Activated T-cell treated with anti-CD3 and anti-CD28 coated beads for 24 hours (primary cell): ENCODE measurements around the gene FNDC4.
"Not testable (repeated sequence)": the region's sequence is repeated elsewhere in the genome, so short reads cannot be mapped to it uniquely, and the experiment has no call there.

Experiments used
- DNase-seq: peaks from one replicate; pipeline ENCODE4 v3.0.0-alpha.2; 2020; ENCODE audit warnings: low read depth

FNDC4 gene, protein sequence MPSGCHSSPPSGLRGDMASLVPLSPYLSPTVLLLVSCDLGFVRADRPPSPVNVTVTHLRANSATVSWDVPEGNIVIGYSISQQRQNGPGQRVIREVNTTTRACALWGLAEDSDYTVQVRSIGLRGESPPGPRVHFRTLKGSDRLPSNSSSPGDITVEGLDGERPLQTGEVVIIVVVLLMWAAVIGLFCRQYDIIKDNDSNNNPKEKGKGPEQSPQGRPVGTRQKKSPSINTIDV

GRCh38 chr2:27494944-27495554, at the start of gene FNDC4:
Gene FNDC4, minus strand, starts transcription at chr2:27495200. Its CDS starts 521 bp downstream, at chr2:27494679.
- DNase-seq, result no peak

- DNase-seq, result no peak
Observed at GRCh38 chr2:27544143-27544821, 49.3 kb upstream of the FNDC4 start.

GRCh38 chr2:27539649-27540048, 44.6 kb upstream of the FNDC4 start:
- DNase-seq, result not testable (repeated sequence)

GRCh38 chr2:27538839-27539450, 43.9 kb upstream of the FNDC4 start:
- DNase-seq, result not testable (repeated sequence)

- DNase-seq, result no peak
Observed at GRCh38 chr2:27537287-27537686, 42.3 kb upstream of the FNDC4 start.

DNA sequence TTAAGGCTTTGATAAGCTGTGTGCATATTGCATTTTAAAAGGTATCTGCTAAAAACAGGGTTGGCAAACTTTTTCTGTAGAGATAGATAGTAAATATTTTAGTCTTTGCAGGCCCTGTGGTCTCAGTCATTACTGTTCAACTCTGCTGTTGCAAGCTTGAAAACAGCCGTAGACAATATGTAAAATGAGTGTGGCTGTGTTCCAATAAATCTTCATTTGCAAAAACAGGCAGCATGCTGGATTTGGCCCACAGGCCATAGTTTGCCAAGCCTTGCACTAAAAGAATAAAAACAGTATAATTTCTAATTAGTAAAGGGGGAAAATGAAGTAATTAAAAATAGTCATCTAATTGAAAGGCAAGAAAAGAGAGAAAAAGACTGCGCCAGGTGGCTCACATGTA, 37.0 kb upstream of the FNDC4 start:
- DNase-seq, result no peak

GRCh38 chr2:27527182-27527581, 32.2 kb upstream of the FNDC4 start:
- DNase-seq, result no peak

GRCh38 chr2:27522400-27522945, 27.5 kb upstream of the FNDC4 start:
- no peak for DNase-seq

DNA sequence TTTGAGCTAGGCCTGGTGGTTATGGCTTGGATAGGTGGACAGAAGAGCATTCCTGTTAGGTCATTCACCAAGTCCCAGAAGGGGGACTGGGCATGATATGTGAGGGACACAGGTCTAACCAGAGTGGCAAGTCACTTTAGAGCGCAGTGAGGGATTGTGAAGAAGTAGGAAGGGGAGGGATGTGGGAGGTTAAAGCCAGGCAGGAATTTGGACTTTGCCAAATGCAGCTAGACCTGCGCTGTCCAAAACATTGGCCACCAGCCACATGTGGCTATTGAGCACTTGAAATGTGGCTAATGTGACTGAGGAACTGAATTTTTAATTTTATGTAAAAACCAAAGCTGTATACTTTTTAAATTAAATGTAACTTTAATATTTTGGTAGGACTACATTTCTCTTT, 25.3 kb upstream of the FNDC4 start:
- DNase-seq, result no peak

DNA sequence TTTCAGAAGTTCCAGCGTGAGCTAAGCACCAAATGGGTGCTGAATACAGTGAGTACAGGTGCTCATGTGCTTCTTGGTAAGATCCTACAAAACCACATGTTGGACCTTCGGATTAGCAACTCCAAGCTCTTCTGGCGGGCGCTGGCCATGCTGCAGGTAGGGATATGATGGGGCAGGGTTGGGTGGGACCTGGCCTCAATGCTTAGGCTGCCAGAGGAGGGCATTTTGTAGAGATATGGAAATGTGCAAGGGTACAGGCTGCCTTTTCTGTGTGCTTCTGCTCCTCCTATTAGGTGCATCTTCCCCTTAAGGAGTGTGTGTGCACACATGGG, 23.7 kb upstream of the FNDC4 start:
- no peak for DNase-seq

DNA sequence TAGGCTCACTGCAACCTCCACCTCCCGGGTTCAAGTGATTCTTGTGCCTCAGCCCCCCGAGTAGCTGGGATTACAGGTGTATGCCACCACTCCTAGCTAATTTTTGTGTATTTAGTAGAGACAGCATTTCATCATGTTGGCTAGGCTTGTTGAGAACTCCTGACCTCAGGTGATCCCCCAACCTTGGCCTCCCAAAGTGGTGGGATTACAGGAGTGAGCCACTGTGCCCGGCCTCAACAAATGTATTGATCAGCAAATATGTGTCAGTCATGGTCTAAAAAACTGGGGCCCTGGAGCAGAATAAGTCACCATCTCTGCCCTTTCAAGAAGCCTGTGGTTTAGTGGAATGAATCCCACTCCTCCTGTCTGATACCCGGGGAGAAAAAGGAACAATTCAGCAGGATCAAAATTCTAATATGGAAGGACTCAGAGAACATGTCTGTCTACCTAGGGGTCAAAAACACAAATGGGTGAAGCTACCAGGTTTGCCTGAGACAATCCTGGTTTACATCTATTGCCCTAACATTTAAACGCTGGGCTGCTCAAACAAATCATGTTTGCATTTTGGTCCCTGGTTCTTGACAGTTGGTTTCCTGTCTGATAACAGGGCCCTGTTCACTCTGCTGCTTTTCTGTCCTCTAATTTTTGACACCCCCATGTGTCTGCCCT, 23.2 kb upstream of the FNDC4 start:
- no peak for DNase-seq

GRCh38 chr2:27509326-27509725, 14.3 kb upstream of the FNDC4 start:
- no peak for DNase-seq

DNA sequence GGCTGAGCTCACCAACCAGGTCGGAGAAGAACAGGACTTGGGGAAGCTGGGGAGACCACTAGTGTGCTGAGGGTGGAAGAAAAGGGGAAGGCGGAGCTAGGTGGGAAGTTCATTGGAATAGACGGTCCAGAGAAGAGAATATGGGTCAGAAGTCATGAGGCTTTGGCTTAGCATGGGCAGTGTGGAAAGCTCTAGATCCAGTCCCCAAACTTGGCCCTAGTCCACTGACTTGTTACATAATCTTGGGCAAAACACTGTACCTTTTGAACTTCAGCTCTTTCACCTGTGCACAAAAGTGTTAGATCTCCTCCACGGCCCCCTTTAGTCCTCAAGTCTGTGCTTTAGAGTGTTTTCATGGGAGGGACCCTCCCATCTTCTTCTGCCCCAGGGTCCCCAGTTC, 12.3 kb upstream of the FNDC4 start:
- DNase-seq, result no peak

DNA sequence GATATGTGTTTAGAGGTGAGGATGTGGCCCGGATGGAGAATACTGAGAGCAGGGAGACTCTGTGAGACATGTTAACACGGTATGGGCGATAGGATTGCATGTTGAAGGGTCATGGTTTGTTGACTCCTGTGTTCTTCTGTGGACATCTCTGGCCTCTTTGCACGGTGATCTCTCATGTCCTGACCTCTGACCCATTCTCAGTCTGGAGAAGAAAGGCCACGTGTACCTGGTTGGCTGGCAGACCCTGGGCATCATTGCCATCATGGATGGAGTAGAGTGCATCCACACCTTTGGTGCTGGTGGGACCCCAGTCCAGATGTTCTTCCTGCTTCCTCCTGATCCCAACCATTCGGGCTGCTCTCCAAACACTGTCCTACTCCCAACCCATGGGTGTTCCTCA, 11.6 kb upstream of the FNDC4 start:
- no peak for DNase-seq

GRCh38 chr2:27502142-27502541, 7.1 kb upstream of the FNDC4 start:
- no peak for DNase-seq

GRCh38 chr2:27501042-27501441, 6.0 kb upstream of the FNDC4 start:
- DNase-seq, result no peak

- no peak for DNase-seq
Observed at GRCh38 chr2:27498975-27499374, 4.0 kb upstream of the FNDC4 start.

GRCh38 chr2:27497288-27497627, 2.3 kb upstream of the FNDC4 start:
- DNase-seq, result no peak

DNA sequence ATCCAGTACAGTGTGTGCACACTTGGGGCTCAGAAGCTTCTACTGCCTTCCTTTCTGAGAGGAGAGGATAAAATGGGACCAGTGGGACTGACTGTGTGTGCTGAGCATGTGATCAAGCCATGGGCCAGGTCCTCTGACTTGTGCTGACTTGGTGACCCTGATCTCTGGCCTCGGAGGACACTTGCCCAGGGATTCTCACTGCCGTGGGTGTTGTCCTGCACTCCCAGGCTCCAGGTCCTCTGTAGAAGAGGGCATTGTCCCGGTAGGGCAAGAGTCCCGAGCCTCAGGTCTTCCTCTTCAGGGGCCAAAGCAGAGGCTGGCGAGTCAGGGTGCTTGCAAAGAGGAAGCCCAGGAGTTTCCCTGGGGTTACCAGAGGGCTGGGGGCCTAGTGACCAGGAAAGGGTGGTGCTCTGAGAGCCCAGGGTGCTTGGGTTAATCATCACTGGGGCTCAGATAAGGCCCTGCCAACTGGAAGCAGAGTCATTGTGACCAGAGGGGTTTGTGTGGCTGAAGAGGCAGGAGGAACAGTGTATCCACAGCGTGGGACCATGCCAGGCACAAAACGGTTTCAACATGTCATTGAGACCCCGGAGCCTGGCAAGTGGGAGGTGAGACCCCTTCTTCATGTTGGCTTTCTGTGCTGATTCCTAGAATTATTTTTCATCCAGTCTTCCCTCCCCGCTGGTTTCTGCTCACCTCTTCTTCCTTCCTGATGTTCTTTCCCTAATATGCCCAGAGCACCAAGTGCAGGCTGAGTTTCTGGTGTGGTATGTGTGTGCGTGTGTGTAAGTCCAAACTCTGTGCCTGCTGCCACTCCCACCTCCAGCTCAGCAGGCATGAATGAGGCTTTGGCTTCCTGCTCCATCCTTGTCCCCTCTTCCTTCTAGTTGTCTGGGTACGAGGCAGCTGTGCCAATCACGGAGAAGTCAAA, 1.6 kb upstream of the FNDC4 start, which contains the start of gene GCKR:
Gene GCKR, plus strand, starts transcription at position 483 of the 931 bp plus-strand sequence. Its CDS starts 66 bp downstream, at position 549.
- DNase-seq, result no peak

DNA sequence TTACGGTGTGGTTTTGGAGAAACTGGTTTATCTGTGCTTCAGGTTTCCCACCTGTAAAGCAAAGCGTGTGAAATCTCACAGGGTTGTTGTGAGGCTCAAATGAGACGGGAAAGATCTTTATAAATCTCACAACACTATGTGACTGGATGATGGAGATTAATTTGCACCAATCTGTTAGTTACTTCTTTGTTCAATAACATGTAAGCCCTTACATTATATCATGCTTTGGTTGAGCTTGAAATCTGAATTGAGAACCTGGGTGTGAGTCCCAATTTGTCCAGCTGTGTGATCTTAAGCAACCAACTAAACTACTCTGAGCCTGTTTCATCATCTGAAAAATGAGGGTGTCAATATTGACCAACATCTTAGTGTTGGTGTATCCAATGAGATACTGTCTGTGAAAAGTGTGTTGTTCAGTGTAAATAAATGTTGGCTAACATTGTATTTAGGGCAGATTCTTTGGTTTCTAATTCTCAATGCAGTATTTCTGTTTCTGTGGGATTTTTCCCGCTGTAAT, 898 bp upstream of the FNDC4 start:
- no peak for DNase-seq
